Amygdala (tissue), 56 donors: Measurements from ENCODE around the gene RPL11.
"Not testable (repeated sequence)": the region's sequence is repeated elsewhere in the genome, so short reads cannot be mapped to it uniquely, and the experiment has no call there.

Experiments used
- DNase-seq, 56 donors: peaks; one replicate each; lab custom pipeline; 2025; lab: John Stamatoyannopoulos, UW

The RPL11 gene

DNA sequence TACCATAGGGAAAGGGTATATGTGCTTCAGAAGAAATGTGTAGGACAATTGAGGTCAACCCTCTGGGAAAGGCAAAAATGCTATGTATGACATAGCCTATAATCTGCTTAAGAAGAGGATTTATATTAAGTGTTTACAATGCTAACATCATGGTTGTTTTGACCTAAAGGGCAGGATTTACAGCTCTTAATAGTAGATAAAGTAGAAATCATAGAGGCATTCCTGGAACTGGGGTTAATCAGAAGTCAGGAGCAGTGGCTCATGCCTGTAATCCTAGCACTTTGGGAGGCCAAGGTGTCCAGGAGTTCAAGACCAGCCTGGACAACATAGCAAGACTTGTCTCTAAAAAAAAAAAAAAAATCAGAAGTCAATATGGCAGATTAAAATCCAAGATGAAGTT is 8.7 kb upstream of the RPL11 start:
- DNase-seq = no peak

- no peak for DNase-seq
Observed at GRCh38 chr1:23684415-23684814, 7.2 kb upstream of the RPL11 start.

- not testable (repeated sequence) for DNase-seq
Observed at GRCh38 chr1:23685197-23685596, 6.4 kb upstream of the RPL11 start.

- not testable (repeated sequence) for DNase-seq
Observed at GRCh38 chr1:23687680-23688079, 3.9 kb upstream of the RPL11 start.

GRCh38 chr1:23688281-23688680 is 3.3 kb upstream of the RPL11 start:
- DNase-seq = not testable (repeated sequence)

GRCh38 chr1:23692308-23692871 is 784 bp downstream of the RPL11 start:
- no peak for DNase-seq

- no peak for DNase-seq
Observed at GRCh38 chr1:23693599-23693998, 2.0 kb downstream of the RPL11 start.

DNA sequence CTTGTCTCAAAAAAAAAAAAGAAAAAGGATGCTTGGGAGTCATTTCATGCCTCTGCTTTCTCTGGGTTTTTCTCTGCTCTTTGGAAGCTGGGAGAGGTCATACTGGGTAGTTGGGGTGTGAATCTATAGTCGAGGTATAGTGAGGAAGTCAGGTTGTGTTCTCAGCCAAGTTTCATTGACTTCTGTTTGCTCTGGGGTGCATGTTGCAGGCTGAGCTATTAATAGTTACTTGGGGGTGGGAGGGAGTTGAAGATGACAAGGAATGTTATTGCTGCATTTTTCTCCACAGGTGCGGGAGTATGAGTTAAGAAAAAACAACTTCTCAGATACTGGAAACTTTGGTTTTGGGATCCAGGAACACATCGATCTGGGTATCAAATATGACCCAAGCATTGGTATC is 2.8 kb downstream of the RPL11 start:
- DNase-seq = no peak

- DNase-seq = no peak
Observed at GRCh38 chr1:23695667-23696066, 4.1 kb downstream of the RPL11 start.

- DNase-seq = no peak
Observed at GRCh38 chr1:23696335-23696989, 4.9 kb downstream of the RPL11 start.

DNA sequence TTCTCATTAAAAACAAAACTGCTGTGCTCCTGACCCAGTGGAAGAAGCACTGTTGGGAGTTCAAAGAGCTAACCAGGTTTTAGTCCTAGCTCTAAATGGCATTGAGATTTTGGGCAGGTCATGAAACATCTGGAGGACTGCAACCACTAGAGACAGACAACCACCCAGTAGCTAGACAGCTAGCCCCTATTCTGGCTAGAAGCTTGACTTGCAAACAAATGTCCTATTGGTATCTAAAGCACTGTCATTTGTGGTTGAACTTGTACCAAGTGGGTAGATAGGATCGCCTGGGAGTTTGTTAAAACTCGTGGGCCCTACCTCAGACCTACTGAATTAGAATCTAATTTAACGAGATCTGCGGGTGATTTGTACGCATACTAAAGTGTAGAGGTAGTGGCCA is 6.9 kb downstream of the RPL11 start:
- no peak for DNase-seq

- DNase-seq = no peak
Observed at GRCh38 chr1:23699280-23700179, 7.9 kb downstream of the RPL11 start.

DNA sequence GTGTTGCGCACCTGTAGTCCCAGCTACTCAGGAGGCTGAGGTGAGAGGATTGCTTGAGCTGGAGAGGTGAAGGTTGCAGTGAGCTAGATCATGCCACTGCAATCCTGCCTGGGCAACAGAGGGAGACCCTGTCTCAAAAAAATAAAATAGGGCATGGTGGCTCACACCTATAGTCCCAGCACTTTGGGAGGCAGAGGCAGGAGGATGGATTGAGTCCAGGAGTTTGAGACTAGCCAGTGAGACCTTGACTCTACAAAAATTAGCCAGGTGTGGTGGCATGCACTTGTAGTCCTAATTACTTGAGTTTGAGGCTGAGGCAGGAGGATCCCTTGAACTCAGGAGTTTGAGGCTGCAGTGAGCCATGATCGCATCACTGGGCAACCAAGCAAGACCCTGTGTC is 9.7 kb downstream of the RPL11 start:
- DNase-seq = no peak

- no peak for DNase-seq
Observed at GRCh38 chr1:23701996-23702395, 10.4 kb downstream of the RPL11 start.

DNA sequence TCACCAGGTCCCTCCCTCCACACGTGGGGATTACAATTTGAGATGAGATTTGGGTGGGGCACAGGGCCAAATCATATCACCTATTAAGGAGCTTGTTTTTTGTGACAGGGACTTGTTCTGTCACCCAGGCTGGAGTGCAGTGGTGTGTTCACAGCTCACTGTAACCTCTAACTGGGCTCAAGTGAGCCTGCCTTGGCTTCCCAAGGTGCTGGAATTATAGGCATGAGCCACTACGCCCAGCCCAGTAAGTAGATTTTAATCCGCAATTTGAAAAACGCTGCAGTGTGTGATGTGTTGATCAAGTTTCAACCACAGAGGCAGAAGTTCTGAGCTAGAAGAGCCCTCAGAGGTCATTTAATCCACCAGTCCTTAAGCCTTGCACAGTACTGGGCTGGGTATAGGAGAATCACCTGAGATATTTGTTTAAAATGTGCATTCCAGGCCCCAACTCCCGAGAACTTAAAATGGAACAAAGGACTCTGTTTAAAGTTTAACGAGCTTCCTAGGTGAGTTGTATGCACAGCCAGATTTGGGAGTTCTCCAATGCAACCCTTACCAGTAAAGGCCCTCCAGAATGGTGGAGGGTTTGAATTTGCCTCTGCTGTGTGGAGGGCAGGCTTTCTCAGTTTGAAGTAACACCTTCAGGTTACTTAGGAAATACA is 13.4 kb downstream of the RPL11 start:
- DNase-seq = no peak

DNA sequence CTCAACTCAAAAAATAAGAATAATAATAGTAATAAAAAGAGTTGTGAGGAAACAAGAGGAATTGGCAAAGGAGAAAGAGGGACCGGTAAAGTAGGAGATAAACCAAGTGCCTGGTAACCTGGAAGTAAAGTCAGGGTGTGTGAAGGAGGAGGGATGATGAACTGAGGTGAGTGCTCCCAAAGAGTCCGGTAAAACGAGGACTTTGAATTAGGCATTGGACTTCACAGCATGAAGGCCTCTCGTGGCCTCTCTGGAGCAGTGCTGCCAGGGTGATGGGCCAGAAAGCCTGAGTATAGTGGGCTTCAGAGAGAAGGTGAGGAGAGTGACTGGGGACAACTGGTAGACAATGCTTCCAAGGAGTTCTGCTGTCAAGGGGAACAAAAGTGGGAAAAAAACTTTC is 17.6 kb downstream of the RPL11 start:
- no peak for DNase-seq

DNA sequence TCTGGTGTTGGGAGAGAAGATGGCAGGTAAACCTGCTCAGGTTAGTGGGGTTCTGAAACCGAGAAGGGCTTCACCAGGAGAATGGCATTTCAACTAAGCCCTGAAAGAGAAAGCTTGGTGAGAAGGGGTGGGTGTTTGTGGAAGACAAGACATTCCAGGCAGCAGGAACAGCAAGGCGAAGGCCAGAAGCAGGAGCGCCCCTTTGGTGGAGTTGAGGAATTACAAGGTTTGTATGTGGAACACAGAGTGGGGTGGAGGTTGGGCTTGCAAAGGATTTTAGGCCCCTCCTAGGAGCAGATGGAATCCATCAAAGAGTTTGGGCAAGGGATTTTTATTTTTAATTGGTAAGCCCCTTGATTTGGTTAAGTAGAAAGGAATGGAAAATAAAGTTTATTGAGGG is 26.9 kb downstream of the RPL11 start:
- DNase-seq = no peak

GRCh38 chr1:23719162-23719820 is 27.7 kb downstream of the RPL11 start:
- peak in 1 of 56 donors; percentile 3 for DNase-seq

DNA sequence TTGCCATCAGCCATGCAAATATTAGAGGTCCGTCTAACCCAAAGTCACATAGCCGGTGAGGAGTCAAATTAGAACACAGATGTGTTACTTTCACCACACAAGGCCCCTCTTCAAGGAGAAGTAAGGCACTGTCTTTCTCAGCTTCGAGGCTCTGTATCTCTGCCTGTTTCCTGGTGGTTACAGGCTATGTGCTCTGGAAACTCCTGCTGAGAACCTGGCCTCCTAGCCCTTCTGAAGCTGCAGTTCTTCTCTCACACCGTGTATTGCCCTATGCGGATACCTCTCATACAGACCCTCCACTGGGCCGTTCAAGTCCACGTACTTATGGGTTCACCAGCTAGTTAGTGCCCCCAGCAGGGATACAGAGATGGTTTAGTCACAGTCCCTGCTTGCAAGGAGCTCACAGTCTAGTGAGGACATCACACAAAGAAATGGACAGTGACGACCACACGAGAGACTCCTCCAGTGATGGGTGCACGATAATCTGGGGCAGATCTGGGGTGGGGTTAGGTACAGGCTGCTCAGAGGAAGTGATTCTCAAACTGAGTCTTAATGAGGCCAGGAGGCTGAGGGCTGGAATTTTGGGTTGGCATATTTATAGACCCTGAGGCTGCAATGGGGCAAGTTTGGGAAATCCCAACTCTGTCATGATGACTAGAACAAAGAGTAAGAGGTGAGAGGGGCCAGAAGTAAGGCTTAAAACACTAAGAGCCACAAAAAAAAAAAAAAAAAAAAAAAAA is 28.8 kb downstream of the RPL11 start:
- no peak for DNase-seq

DNA sequence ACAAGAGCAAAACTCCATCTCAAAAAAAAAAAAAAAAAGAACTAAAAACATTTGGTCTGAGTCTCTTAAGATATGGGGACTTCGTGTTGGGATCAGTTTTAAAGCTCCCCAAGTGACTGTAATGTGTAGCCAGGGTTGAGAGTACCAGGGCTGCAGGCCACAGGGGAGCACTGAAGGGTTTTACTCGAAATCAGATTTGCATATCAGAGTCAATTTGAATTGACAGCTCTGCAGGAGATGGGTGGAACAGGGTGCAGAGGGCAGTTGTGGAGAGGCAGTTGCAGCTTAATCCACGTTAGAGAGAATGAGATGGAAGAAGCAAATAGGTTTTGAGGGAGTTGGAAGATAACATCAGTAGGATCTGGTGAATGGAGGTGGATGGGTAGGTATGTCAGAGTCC is 31.0 kb downstream of the RPL11 start:
- DNase-seq = no peak
